Measurements from ENCODE around the gene GLCCI1. TPM values are rescaled to one million over a fixed set of nuclear protein-coding genes. Genes with fewer than 3 reads are reported as not detected.
A peak's percentile ranks its signal among the peaks of the same experiment; 100 is the strongest.
"Not testable (repeated sequence)": the region's sequence is repeated elsewhere in the genome, so short reads cannot be mapped to it uniquely, and the experiment has no call there.

Gene GLCCI1
- total RNA-seq, 2 donors from 2014 or later, result 43.5 to 44.5 TPM

DNA sequence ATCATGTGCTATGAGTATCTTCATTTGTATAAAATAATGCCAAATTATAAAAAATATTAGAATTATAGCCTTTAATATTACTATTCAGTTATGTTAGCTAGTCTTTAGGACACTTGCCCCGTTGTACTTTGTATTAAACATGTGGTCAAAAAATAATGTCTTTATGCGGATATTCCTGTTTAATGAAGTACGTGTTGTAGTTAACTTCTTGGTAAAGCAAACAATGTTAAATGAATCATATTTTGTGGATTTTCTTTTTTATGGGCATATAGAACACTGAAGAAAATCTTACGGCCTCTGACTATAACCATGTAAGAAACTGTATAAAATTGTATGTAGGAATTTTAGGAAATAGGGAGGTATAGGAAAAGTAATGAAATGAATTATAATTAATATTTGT is 14.3 kb downstream of the GLCCI1 start:
- Mint-ChIP-seq H3K36me3 (ENCODE audit: low read depth) (peaks cover 6% of the 10 kb centered on the region), H3K27ac (no peak overlapping the region), H3K4me3 (no peak overlapping the region), H3K27me3 (no peaks in the 10 kb centered on the region), H3K4me1 (peaks cover 49% of the 10 kb centered on the region)
- no peaks in the 10 kb centered on the region for H3K9me3 ChIP-seq (ENCODE audit: control insufficient read depth, low read length, poor library complexity, severe bottlenecking)
- ATAC-seq (no peak), DNase-seq (no peak)

DNA sequence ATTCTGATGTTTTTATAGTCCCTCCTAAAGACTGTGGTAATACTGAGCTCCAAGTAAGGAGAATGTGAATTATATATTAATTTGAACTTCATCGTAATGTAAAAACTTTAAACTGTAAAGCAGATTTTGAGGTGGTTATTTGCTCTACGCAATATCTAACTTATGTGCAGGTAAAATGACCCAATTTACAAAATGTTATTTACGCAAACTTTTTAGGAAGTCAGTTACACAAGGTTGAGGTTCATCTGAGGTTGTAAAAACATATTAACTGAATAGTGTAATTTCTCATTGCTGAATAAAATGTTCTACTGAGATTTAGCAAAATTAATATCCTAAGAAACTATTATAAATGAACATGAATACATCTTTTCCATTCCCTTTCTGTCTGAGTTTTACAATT is 15.8 kb downstream of the GLCCI1 start:
- Mint-ChIP-seq H3K36me3 (ENCODE audit: low read depth) (peaks cover 6% of the 10 kb centered on the region), H3K4me3 (no peak overlapping the region), H3K27ac (peak overlapping the region; percentile 37)

DNA sequence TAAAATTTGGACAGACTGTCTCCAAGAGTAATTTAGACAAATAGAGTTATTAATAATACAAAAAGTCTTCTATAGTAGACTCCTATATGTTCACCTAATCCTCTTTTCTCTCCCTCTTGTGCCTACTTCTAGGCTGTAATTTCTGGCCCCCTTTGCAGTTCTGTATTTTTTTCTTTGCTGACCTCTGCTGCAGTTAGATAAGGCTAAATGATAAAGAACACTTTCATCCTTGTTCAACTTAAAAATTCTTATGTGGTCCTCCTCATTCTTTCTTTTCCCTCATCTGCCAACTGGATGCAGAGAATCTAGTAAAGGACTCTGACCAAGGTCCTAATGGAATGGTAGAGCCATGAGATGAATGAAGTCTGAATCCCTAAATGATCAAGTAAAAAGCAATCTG is 20.1 kb downstream of the GLCCI1 start:
- peaks cover 43% of the 10 kb centered on the region for H3K4me1 Mint-ChIP-seq
- H3K9me3 ChIP-seq (ENCODE audit: control insufficient read depth, low read length, poor library complexity, severe bottlenecking), result no peaks in the 10 kb centered on the region
- H3K27ac Mint-ChIP-seq, result peak overlapping the region; percentile 94
- no peak overlapping the region for H3K4me3 Mint-ChIP-seq
- H3K36me3 Mint-ChIP-seq (ENCODE audit: low read depth), result peaks cover 2% of the 10 kb centered on the region
- DNase-seq (no peak), ATAC-seq (no peak)
- no peaks in the 10 kb centered on the region for H3K27me3 Mint-ChIP-seq

More for the DNA sequence above, 15.8 kb downstream of the GLCCI1 start:
- H3K4me1 Mint-ChIP-seq, result peaks cover 57% of the 10 kb centered on the region
- no peak for DNase-seq
- no peak for ATAC-seq
- H3K9me3 ChIP-seq (ENCODE audit: control insufficient read depth, low read length, poor library complexity, severe bottlenecking), result no peaks in the 10 kb centered on the region
- H3K27me3 Mint-ChIP-seq, result no peaks in the 10 kb centered on the region

DNA sequence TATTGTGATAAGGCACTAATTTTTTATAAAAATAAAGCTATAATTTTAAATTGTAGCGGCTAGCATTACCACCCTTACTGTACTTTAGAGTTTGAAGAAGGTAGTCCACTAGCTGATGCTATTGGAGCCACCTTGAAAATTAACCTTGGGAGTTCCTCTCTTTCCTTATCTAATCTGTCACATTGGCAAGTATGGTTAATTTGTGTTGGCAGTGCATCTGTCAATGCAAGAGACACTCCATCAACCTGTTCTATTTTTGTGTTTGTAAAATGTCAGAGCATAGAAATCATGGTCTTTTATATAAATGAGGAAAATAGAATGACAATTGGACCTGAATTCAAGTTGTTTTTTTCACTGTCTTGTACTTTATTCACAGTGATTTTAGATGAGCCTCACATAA is 20.5 kb downstream of the GLCCI1 start:
- no peak for DNase-seq
- no peak for ATAC-seq
- H3K4me3 Mint-ChIP-seq, result peak overlapping the region; percentile 87
- peaks cover 2% of the 10 kb centered on the region for H3K36me3 Mint-ChIP-seq (ENCODE audit: low read depth)
- no peaks in the 10 kb centered on the region for H3K9me3 ChIP-seq (ENCODE audit: control insufficient read depth, low read length, poor library complexity, severe bottlenecking)
- no peaks in the 10 kb centered on the region for H3K27me3 Mint-ChIP-seq
- H3K27ac Mint-ChIP-seq, result peak overlapping the region; percentile 94
- H3K4me1 Mint-ChIP-seq, result peaks cover 42% of the 10 kb centered on the region

DNA sequence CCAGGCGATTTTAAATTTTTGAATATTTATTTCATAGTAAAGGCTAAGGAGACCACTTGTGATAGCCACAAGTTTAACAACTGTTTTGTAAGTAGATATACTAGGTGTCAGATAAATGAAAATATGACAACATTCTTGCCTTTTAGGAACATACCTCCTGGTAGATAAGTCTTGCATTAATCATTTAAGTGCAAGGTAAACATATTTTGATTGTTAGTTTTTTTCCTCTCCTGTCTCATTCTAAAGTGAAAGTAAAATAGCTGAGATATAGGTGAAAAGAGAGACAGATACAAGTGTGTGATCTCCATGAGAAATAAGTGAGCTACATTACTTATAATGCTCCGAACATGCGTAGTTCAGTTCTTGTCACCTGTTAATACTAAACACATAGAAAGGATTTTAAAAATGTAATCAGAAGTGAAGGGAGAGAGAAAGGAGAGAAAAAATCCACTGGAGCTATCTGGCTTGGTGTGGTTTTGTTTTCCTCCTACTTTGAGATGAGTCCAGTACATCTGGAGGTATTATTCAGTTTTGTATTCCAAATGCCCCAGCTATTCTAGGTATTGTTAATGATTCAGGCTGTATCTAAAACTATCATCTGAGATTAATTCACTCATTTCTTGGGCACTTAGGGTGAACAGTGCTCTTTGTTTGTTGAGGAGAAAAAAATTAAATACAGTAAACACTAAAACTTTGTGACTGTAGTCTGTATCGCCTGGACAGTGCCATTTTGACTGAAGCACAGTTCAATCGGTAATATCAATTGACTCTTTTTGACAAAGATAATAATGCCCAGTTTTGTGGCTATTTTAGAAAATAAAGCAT is 21.2 kb downstream of the GLCCI1 start:
- Mint-ChIP-seq H3K27ac (peak overlapping the region; percentile 94), H3K36me3 (ENCODE audit: low read depth) (peaks cover 2% of the 10 kb centered on the region), H3K4me1 (peaks cover 42% of the 10 kb centered on the region), H3K4me3 (peak overlapping the region; percentile 87), H3K27me3 (no peaks in the 10 kb centered on the region)
- ATAC-seq, result peak; percentile 57
- DNase-seq, result no peak
- H3K9me3 ChIP-seq (ENCODE audit: control insufficient read depth, low read length, poor library complexity, severe bottlenecking), result no peaks in the 10 kb centered on the region

DNA sequence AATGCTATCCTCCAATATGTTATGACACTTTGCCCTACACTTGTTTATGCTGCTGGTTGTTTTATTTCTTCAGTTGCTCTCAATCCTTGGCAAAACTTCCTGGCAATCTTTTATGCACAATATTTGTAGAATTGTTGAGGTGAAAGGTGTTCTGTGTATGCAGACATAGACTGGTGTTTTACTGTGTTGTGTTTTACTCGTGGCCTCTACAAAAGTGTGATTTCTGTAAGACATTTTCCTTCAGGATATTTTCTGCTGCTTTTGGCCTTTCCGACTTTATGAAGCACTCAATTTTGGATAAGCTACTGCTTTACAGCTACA is 21.8 kb downstream of the GLCCI1 start:
- DNase-seq (no peak), ATAC-seq (no peak)
- Mint-ChIP-seq H3K27ac (peak overlapping the region; percentile 94), H3K4me1 (peaks cover 39% of the 10 kb centered on the region), H3K27me3 (no peaks in the 10 kb centered on the region), H3K4me3 (peak overlapping the region; percentile 87), H3K36me3 (ENCODE audit: low read depth) (peaks cover 2% of the 10 kb centered on the region)
- H3K9me3 ChIP-seq (ENCODE audit: control insufficient read depth, low read length, poor library complexity, severe bottlenecking), result no peaks in the 10 kb centered on the region

DNA sequence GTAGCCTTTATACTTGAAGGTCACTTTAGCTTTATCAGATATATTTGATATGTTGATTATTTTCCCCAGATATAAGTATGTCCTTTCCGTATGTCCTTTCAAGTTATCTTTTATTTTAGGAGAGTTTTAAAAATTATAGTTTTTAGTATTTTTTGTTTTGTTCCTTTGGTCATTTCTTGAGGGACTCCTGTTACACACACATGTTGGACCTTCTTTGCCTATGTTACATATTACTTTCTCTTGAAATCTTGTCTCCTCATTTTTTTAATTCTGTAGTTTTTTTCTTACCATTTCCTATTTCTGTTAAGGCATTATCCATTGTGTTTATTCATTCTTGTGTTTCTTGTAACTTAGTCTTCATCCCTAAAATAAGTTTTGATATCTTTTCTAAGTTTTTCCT is 23.9 kb downstream of the GLCCI1 start:
- Mint-ChIP-seq H3K4me3 (no peak overlapping the region), H3K27me3 (no peaks in the 10 kb centered on the region), H3K36me3 (ENCODE audit: low read depth) (peaks cover 2% of the 10 kb centered on the region), H3K27ac (no peak overlapping the region), H3K4me1 (peaks cover 32% of the 10 kb centered on the region)
- DNase-seq (no peak), ATAC-seq (no peak)
- no peaks in the 10 kb centered on the region for H3K9me3 ChIP-seq (ENCODE audit: control insufficient read depth, low read length, poor library complexity, severe bottlenecking)

DNA sequence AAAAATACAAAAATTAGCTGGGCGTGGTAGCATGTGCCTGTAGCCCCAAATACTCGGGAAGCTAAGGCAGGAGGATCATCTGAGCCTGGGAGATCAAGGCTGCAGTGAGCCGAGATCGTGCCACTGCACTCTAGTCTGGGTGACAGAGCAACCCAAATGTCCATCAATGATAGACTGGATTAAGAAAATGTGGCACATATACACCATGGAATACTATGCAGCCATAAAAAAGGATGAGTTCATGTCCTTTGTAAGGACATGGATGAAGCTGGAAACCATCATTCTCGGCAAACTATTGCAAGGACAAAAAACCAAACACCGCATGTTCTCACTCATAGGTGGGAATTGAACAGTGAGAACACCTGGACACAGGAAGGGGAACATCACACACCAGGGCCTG is 26.8 kb downstream of the GLCCI1 start:
- peaks cover 15% of the 10 kb centered on the region for H3K4me1 Mint-ChIP-seq
- not testable (repeated sequence) for H3K27me3 Mint-ChIP-seq

DNA sequence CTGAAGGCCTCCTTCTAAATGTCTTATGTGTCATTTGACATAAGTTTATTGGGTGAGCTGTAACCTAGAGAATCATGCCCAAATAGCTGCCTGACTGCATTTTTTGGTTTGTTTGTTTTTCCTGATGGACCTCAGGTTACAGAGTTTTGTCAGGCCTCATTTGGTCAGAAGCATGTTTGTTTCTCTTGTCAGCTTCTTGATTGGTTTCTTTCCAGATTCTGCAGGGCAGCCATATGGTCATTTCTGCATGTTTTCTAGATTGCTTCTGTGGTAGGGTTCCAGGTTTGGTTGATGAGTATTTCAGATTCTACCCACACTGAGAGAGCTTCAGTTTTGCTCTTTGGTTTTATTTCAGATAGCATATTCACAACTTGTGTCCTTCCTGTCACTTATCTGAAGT is 28.0 kb downstream of the GLCCI1 start:
- no peak for ATAC-seq
- Mint-ChIP-seq H3K4me3 (no peak overlapping the region), H3K36me3 (ENCODE audit: low read depth) (peaks cover 5% of the 10 kb centered on the region), H3K4me1 (peaks cover 11% of the 10 kb centered on the region), H3K27ac (peak overlapping the region; percentile 78), H3K27me3 (no peaks in the 10 kb centered on the region)
- no peaks in the 10 kb centered on the region for H3K9me3 ChIP-seq (ENCODE audit: control insufficient read depth, low read length, poor library complexity, severe bottlenecking)
- DNase-seq, result no peak

More for the DNA sequence above, 26.8 kb downstream of the GLCCI1 start:
- H3K9me3 ChIP-seq (ENCODE audit: control insufficient read depth, low read length, poor library complexity, severe bottlenecking); H3K4me3 Mint-ChIP-seq; H3K36me3 Mint-ChIP-seq (ENCODE audit: low read depth); ATAC-seq; DNase-seq: not testable (repeated sequence)
- peak overlapping the region; percentile 44 for H3K27ac Mint-ChIP-seq

DNA sequence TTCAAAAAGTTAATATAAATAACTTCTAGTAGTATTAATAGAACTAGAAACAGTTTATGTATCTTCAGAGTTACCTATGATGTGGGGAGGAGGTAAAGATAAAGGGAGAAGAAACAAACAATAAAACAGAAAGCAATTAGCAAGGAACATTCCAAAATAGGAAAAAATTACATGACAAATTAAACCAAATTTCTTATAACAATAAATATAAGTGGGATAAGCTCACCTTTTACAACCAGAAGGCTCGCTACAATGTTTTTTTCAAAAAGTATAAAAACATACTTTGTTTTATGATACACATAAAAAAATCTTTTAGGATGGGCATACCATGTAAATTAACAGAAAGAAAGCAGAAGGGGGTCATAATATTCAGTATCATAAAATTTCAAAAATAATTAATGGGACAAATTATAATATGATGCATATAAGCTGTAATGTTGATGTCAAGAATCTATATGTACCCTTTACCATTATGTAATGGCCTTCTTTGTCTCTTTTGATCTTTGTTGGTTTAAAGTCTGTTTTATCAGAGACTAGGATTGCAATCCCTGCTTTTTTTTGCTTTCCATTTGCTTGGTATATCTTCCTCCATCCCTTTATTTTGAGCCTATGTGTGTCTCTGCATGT is 31.8 kb downstream of the GLCCI1 start:
- H3K4me1 Mint-ChIP-seq, result peaks cover 22% of the 10 kb centered on the region
- DNase-seq, result no peak
- no peaks in the 10 kb centered on the region for H3K27me3 Mint-ChIP-seq
- H3K36me3 Mint-ChIP-seq (ENCODE audit: low read depth), result peaks cover 5% of the 10 kb centered on the region
- H3K9me3 ChIP-seq (ENCODE audit: control insufficient read depth, low read length, poor library complexity, severe bottlenecking), result no peaks in the 10 kb centered on the region
- no peak overlapping the region for H3K4me3 Mint-ChIP-seq
- H3K27ac Mint-ChIP-seq, result no peak overlapping the region
- no peak for ATAC-seq

DNA sequence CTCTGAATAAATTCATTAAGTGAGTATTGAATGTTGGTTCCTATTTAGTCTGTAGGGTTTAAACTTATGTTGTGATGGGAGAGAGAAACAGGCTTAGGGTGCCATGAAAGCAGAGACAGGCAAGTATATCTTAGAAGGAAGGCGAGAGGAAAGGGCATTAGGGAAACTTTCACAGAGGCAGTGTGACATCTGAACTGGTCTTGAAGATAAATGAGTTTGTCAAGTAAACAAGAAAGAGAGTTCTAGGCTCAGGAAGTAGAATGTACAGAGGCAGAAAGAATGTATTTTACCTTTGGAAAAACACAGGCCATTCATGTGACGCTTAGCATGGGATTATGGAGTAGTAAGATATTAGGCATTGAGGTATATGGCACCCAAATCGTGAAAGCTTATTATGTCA is 34.5 kb downstream of the GLCCI1 start:
- Mint-ChIP-seq H3K27me3 (no peaks in the 10 kb centered on the region), H3K27ac (peak overlapping the region; percentile 65), H3K4me3 (no peak overlapping the region), H3K4me1 (peaks cover 19% of the 10 kb centered on the region), H3K36me3 (ENCODE audit: low read depth) (peaks cover 10% of the 10 kb centered on the region)
- H3K9me3 ChIP-seq (ENCODE audit: control insufficient read depth, low read length, poor library complexity, severe bottlenecking), result no peaks in the 10 kb centered on the region
- ATAC-seq (no peak), DNase-seq (no peak)

DNA sequence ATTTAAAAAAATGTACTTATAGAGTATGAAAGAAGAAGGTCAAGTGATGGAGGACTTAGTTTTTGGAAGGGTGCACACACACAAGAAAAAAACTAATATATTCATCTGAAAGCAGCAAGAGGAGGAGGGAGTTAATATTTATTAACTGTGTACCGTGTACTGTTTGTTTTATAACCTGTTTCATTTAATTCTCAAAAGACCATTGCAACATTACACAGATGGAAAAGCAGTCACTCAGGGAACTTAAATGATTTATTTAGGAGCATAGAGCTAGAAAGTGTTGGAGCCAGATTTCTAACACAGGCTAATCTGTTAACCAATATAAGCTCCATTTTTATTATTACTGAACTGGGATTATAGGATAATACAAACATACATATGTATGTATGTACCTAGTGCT is 36.7 kb downstream of the GLCCI1 start:
- H3K27ac Mint-ChIP-seq, result peak overlapping the region; percentile 65
- peaks cover 10% of the 10 kb centered on the region for H3K36me3 Mint-ChIP-seq (ENCODE audit: low read depth)
- DNase-seq (no peak), ATAC-seq (no peak)
- no peak overlapping the region for H3K4me3 Mint-ChIP-seq
- H3K4me1 Mint-ChIP-seq, result peaks cover 21% of the 10 kb centered on the region
- H3K27me3 Mint-ChIP-seq, result no peaks in the 10 kb centered on the region
- H3K9me3 ChIP-seq (ENCODE audit: control insufficient read depth, low read length, poor library complexity, severe bottlenecking), result no peaks in the 10 kb centered on the region

DNA sequence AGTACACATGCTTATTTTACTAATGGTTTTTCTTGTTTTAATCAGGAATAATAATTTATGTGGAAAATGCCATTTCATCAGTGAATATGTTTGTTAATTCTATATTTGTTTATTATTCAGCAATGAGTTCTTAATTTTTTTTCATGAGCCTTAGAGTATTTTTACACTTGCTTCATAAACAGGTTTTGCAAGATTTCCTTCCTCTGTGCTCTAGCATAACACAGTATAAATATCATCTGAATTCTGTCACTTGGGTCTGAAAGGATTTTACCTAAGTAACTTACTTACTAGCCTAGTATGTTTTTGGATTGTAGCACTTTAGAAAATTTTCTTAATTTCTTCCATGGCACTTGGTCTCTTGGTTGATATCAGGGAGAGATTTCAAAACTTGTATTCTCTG is 45.8 kb downstream of the GLCCI1 start:
- no peak for DNase-seq
- H3K4me3 Mint-ChIP-seq, result no peak overlapping the region
- peaks cover 17% of the 10 kb centered on the region for H3K4me1 Mint-ChIP-seq
- peaks cover 4% of the 10 kb centered on the region for H3K36me3 Mint-ChIP-seq (ENCODE audit: low read depth)
- no peak for ATAC-seq
- H3K27ac Mint-ChIP-seq, result peak overlapping the region; percentile 86
- H3K9me3 ChIP-seq (ENCODE audit: control insufficient read depth, low read length, poor library complexity, severe bottlenecking), result no peaks in the 10 kb centered on the region
- no peaks in the 10 kb centered on the region for H3K27me3 Mint-ChIP-seq
